PC-9 (cell line): ENCODE measurements around the gene NAB2. TPM values are rescaled to one million over a fixed set of nuclear protein-coding genes. Genes with fewer than 3 reads are reported as not detected.

Experiments
- BruUV-seq: library from RNA; stranded (reverse); fragments of 400-500 nt; replicated peaks from 2 replicates; lab custom pipeline; 2021; lab: Mats Ljungman, UMichigan
- CTCF ChIA-PET: fragments of 300-600 bp; sonication (Branson Sonifier 250); formaldehyde crosslinking; loops from one replicate; lab custom pipeline; 2022; ENCODE audit warnings: antibody characterized with exemption; lab: Charles Lee
- POLR2A ChIA-PET: fragments of 300-600 bp; sonication (Branson Sonifier 250); formaldehyde crosslinking; loops from one replicate; lab custom pipeline; 2022; ENCODE audit warnings: antibody characterized with exemption; ENCODE audit not compliant: unreplicated experiment; lab: Charles Lee
- DNase-seq, 2 experiments: peaks; one replicate each; pipeline versions ENCODE4 v3.0.0 to v3.0.0-alpha.2; 2015 to 2022; ENCODE audit warnings: mixed read lengths in 1 of 2
- H2AFZ ChIP-seq: fragments of 200-600 bp; sonication (generic); 2 replicates; pipeline ENCODE4 v1.8.1; 2017; ENCODE audit warnings: antibody characterized with exemption
- H3F3A ChIP-seq: fragments of 200-600 bp; sonication (generic); 2 replicates; pipeline ENCODE4 v1.8.1; 2017; ENCODE audit warnings: antibody characterized with exemption, mild to moderate bottlenecking, low read depth; ENCODE audit not compliant: insufficient read depth
- H3K27ac ChIP-seq: fragments of 200-600 bp; sonication (generic); 2 replicates; pipeline ENCODE4 v1.6.1; 2016; ENCODE audit warnings: mixed run types
- H3K27me3 ChIP-seq: fragments of 200-600 bp; sonication (generic); 2 replicates; pipeline ENCODE4 v1.6.1; 2016; ENCODE audit warnings: low read depth, mixed run types; ENCODE audit not compliant: insufficient read depth
- H3K36me3 ChIP-seq: fragments of 200-600 bp; sonication (generic); 2 replicates; pipeline ENCODE4 v1.6.1; 2016; ENCODE audit warnings: low read depth, mixed run types
- H3K4me1 ChIP-seq: fragments of 200-600 bp; sonication (generic); replicated peaks from 2 replicates; pipeline ENCODE4 v1.6.1; 2016; ENCODE audit warnings: mixed run types; ENCODE audit not compliant: insufficient read depth
- H3K4me2 ChIP-seq: fragments of 200-600 bp; sonication (generic); 2 replicates; pipeline ENCODE4 v1.6.1; 2017; ENCODE audit warnings: mixed run types
- H3K4me3 ChIP-seq: fragments of 200-600 bp; sonication (generic); 2 replicates; pipeline ENCODE4 v1.6.1; 2016; ENCODE audit warnings: mixed run types
- H3K79me2 ChIP-seq: fragments of 200-600 bp; sonication (generic); 2 replicates; pipeline ENCODE4 v1.6.1; 2017; ENCODE audit warnings: low read depth, mixed run types
- H3K9me2 ChIP-seq: fragments of 200-600 bp; sonication (generic); 2 replicates; pipeline ENCODE4 v1.8.1; 2017; ENCODE audit warnings: mild to moderate bottlenecking; ENCODE audit not compliant: insufficient read depth
- H3K9me3 ChIP-seq: fragments of 200-600 bp; sonication (generic); 2 replicates; pipeline ENCODE4 v1.8.1; 2016; ENCODE audit warnings: low read depth; ENCODE audit not compliant: insufficient read depth
- H4K20me1 ChIP-seq: fragments of 200-600 bp; sonication (generic); 2 replicates; pipeline ENCODE4 v1.8.1; 2017; ENCODE audit not compliant: insufficient read depth
- CTCF ChIP-seq: fragments of 200-600 bp; sonication (generic); conservative IDR thresholded peaks from 2 replicates; pipeline ENCODE4 v1.6.1; 2017; ENCODE audit warnings: mixed run types, antibody characterized with exemption, mild to moderate bottlenecking, moderate library complexity
- EZH2 ChIP-seq: fragments of 200-600 bp; sonication (generic); IDR thresholded peaks from 2 replicates; pipeline ENCODE4 v1.8.0; 2017; ENCODE audit warnings: antibody characterized with exemption, low read depth
- intact Hi-C: fragments of 100-400 bp; cut with micrococcal nuclease; formaldehyde crosslinking; loops from one replicate; pipeline ENCODE4 v1.10.0; 2022; ENCODE audit not compliant: unreplicated experiment
- total RNA-seq: library from RNA; stranded (reverse); gene quantifications from 2 replicates; pipeline ENCODE4 v1.2.3, GENCODE V29; 2021

Gene NAB2
- total RNA-seq, 1 experiment from 2014 or later: 13.8 TPM

DNA sequence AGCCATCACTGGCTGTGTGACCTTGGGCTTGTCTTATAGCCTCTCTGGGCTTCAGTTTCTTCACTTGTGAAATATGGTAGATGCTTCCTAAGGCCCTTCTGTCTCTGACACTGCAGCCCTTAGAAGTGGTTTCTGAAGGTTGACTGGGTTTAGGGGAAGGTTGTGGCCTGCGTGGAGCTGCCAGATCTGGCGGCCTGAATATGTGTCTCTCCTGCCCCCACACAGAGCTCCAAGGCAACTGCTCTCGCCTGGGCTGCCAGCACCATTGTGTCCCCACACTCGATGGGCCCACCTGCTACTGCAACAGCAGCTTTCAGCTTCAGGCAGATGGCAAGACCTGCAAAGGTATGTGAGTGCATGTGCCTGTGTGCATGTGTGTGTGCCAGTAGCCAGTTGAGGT, 54.5 kb downstream of the NAB2 start:
- H3K79me2 ChIP-seq: no peaks in the 10 kb centered on the region
- ChIA-PET POLR2A (no interaction called here), CTCF (no interaction called here)
- H3K9me3 ChIP-seq: no peaks in the 10 kb centered on the region
- H2AFZ ChIP-seq: no peak overlapping the region
- H3K4me3 ChIP-seq: no peak overlapping the region
- H3K36me3 ChIP-seq: no peaks in the 10 kb centered on the region
- H3K9me2 ChIP-seq: no peaks in the 10 kb centered on the region
- no TSS peak for BruUV-seq
- no peak for DNase-seq
- no peak for TF ChIP-seq CTCF
- no peak for TF ChIP-seq EZH2
- no peak overlapping the region for H3K4me2 ChIP-seq
- intact Hi-C loops: no loop called here
- peaks cover 7% of the 10 kb centered on the region for H3K4me1 ChIP-seq
- H3K27ac ChIP-seq: no peak overlapping the region
- no peaks in the 10 kb centered on the region for H4K20me1 ChIP-seq
- H3F3A ChIP-seq: no peaks in the 10 kb centered on the region
- no peaks in the 10 kb centered on the region for H3K27me3 ChIP-seq

Other genes with a start within 250 kb of the NAB2 start
- not detected in 2 replicates for gene SDR9C7, start 154.7 kb upstream of the NAB2 start, total RNA-seq
- 0.79 and 0.88 TPM in 2 replicates for gene RDH16, start 131.5 kb upstream of the NAB2 start, total RNA-seq
- gene ZBTB39, start 82.6 kb upstream of the NAB2 start, total RNA-seq: 6.5 and 7.6 TPM in 2 replicates
- not detected in 2 replicates for gene TAC3, start 72.6 kb upstream of the NAB2 start, total RNA-seq
- not detected in 2 replicates for gene MYO1A, start 39.0 kb upstream of the NAB2 start, total RNA-seq
- 28.9 and 36.6 TPM in 2 replicates for gene NEMP1, start 10.3 kb upstream of the NAB2 start, total RNA-seq
- 112 and 122 TPM in 2 replicates for gene STAT6, start 22.2 kb downstream of the NAB2 start, total RNA-seq
- 51.4 and 70.1 TPM in 2 replicates for gene LRP1, start 39.4 kb downstream of the NAB2 start, total RNA-seq
- gene LRP1-AS, start 58.5 kb downstream of the NAB2 start, total RNA-seq: not detected in 2 replicates
- 20.3 and 20.6 TPM in 2 replicates for gene NXPH4, start 127.7 kb downstream of the NAB2 start, total RNA-seq
- gene SHMT2, start 140.6 kb downstream of the NAB2 start, total RNA-seq: 220 and 227 TPM in 2 replicates
- gene STAC3, start 162.1 kb downstream of the NAB2 start, total RNA-seq: 1.3 and 2.2 TPM in 2 replicates